Measurements from ENCODE around the gene PRKCG. TPM values are rescaled to one million over a fixed set of nuclear protein-coding genes. Genes with fewer than 3 reads are reported as not detected.

PRKCG gene
- total RNA-seq, 4 donors from 2014 or later = not detected

GRCh38 chr19:53916004-53916403 is 34.0 kb downstream of the PRKCG start:
- Histone ChIP-seq H3K4me1 (no peaks in the 10 kb centered on the region), H3K27me3 (peaks cover 75% of the 10 kb centered on the region), H3K4me3 (no peak overlapping the region), H3K9me3 (no peaks in the 10 kb centered on the region), H3K27ac (no peak overlapping the region), H3K36me3 (no peaks in the 10 kb centered on the region)
- no peak for ATAC-seq
- TF ChIP-seq POLR2AphosphoS5 (IDR thresholded peaks at IDR 0.05) = no peak
- no peak for TF ChIP-seq CTCF (IDR thresholded peaks at IDR 0.05)
- no peak for TF ChIP-seq POLR2A (IDR thresholded peaks at IDR 0.05)
- TF ChIP-seq EP300 (IDR thresholded peaks at IDR 0.05) = no peak
- 72 to 77% methylated on average over 4 to 6 of the region's 6 CpGs for WGBS, 2 donors (ENCODE audit: low coverage in 1 of 2)

- no peak for ATAC-seq
- no peak overlapping the region for H3K27ac ChIP-seq
- no peaks in the 10 kb centered on the region for H3K9me3 ChIP-seq
- TF ChIP-seq POLR2AphosphoS5 (IDR thresholded peaks at IDR 0.05) (no peak), POLR2A (IDR thresholded peaks at IDR 0.05) (no peak), EP300 (IDR thresholded peaks at IDR 0.05) (no peak), CTCF (IDR thresholded peaks at IDR 0.05) (no peak)
- no peaks in the 10 kb centered on the region for H3K4me1 ChIP-seq
- H3K4me3 ChIP-seq = no peak overlapping the region
- H3K36me3 ChIP-seq = no peaks in the 10 kb centered on the region
- 66 to 67% methylated on average over 1 to 3 of the region's 7 CpGs for WGBS, 2 donors (ENCODE audit: low coverage in 1 of 2)
- H3K27me3 ChIP-seq = peaks cover 62% of the 10 kb centered on the region
These were observed 35.4 kb downstream of the PRKCG start for GRCh38 chr19:53917356-53917755.

GRCh38 chr19:53927739-53928138 is 45.7 kb downstream of the PRKCG start:
- H3K27me3 ChIP-seq = peaks cover 36% of the 10 kb centered on the region
- no peaks in the 10 kb centered on the region for H3K4me1 ChIP-seq
- H3K36me3 ChIP-seq = no peaks in the 10 kb centered on the region
- WGBS, 2 donors (ENCODE audit: low coverage in 1 of 2) = 7% methylated on average over 5 of the region's 8 CpGs; no CpG with 5 or more reads in 1 of the 2 donors
- no peaks in the 10 kb centered on the region for H3K9me3 ChIP-seq
- ATAC-seq = no peak
- no peak for TF ChIP-seq EP300 (IDR thresholded peaks at IDR 0.05)
- TF ChIP-seq POLR2A (IDR thresholded peaks at IDR 0.05) = no peak
- no peak for TF ChIP-seq POLR2AphosphoS5 (IDR thresholded peaks at IDR 0.05)
- no peak for TF ChIP-seq CTCF (IDR thresholded peaks at IDR 0.05)
- no peak overlapping the region for H3K4me3 ChIP-seq
- no peak overlapping the region for H3K27ac ChIP-seq

- H3K9me3 ChIP-seq = no peaks in the 10 kb centered on the region
- H3K4me3 ChIP-seq = no peak overlapping the region
- H3K27ac ChIP-seq = no peak overlapping the region
- no peaks in the 10 kb centered on the region for H3K36me3 ChIP-seq
- no peak for ATAC-seq
- no peak for TF ChIP-seq POLR2AphosphoS5 (IDR thresholded peaks at IDR 0.05)
- no peak for TF ChIP-seq CTCF (IDR thresholded peaks at IDR 0.05)
- TF ChIP-seq POLR2A (IDR thresholded peaks at IDR 0.05) = no peak
- TF ChIP-seq EP300 (IDR thresholded peaks at IDR 0.05) = no peak
- WGBS, 2 donors (ENCODE audit: low coverage in 1 of 2) = 39 to 67% methylated on average over 2 to 7 of the region's 7 CpGs
- no peaks in the 10 kb centered on the region for H3K4me1 ChIP-seq
- H3K27me3 ChIP-seq = peaks cover 73% of the 10 kb centered on the region
These were observed 54.0 kb downstream of the PRKCG start for GRCh38 chr19:53936029-53936428.

DNA sequence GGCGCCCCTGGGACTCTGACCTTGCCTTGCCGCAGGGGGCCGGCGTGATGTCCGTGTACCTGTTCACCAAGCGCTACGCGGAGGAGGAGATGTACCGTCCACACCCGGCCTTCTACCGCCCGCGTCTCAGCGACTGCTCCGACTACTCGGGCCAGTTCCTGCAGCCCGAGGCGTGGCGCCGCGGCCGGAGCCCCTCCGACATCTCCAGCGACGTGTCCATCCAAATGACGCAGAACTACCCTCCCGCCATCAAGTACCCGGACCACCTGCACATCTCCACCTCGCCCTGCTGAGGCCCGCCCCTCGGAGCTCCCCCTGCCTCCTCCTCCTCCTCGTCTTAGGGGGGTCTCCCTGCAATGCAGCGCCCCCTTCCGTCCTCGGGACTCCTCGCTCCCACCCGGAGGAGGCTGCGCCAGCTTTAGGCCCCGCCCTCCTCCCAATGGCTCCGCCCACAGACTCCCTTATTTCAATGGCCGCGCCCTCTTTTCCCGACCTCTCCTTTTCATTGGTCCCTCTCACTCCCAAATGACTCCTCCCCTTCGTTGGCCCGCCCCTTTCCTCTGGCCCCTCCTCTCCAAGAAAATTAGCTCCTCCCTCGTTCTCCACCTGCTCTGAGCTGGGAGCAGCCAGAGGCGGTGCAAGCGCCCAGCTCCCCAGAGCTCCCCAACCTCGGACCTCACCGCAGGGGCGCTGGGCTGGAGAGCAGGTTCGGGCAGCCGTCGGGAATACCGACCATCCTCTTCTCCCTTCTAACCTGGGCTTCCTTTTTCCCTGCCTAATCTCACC is 60.2 kb downstream of the PRKCG start:
- Histone ChIP-seq H3K27me3 (peaks cover 92% of the 10 kb centered on the region), H3K27ac (no peak overlapping the region), H3K36me3 (no peaks in the 10 kb centered on the region), H3K9me3 (no peaks in the 10 kb centered on the region), H3K4me1 (no peaks in the 10 kb centered on the region), H3K4me3 (no peak overlapping the region)
- no peak for ATAC-seq
- 2 to 3% methylated on average over 19 to 24 of the region's 55 CpGs for WGBS, 2 donors (ENCODE audit: low coverage in 1 of 2)
- no peak for TF ChIP-seq CTCF (IDR thresholded peaks at IDR 0.05)
- TF ChIP-seq POLR2A (IDR thresholded peaks at IDR 0.05) = no peak
- TF ChIP-seq POLR2AphosphoS5 (IDR thresholded peaks at IDR 0.05) = no peak
- no peak for TF ChIP-seq EP300 (IDR thresholded peaks at IDR 0.05)
